Embryonic facial prominence (tissue), 1 donor: ENCODE results near the gene GPX6.
A peak's percentile ranks its signal among the peaks of the same experiment; 100 is the strongest.
"Not testable (repeated sequence)": the region's sequence is repeated elsewhere in the genome, so short reads cannot be mapped to it uniquely, and the experiment has no call there.

Experiments used
- DNase-seq: peaks from one replicate; pipeline ENCODE4 v3.0.0-alpha.2; 2016; ENCODE audit errors: extremely low spot score

Gene GPX6

GRCh38 chr6:28525496-28526039 is 10.0 kb upstream of the GPX6 start, which contains the start of gene GPX5:
Gene GPX5 (plus strand): TSS chr6:28525881. CDS start chr6:28526014, 133 bp downstream.
- no peak for DNase-seq

- DNase-seq, result no peak
Observed at GRCh38 chr6:28523241-28523622, 7.6 kb upstream of the GPX6 start.

- DNase-seq, result no peak
Observed at GRCh38 chr6:28522594-28523240, 7.1 kb upstream of the GPX6 start.

- DNase-seq, result no peak
Observed at GRCh38 chr6:28517964-28518363, 2.4 kb upstream of the GPX6 start.

- DNase-seq, result not testable (repeated sequence)
Observed at GRCh38 chr6:28512387-28512786, 3.2 kb downstream of the GPX6 start.

- no peak for DNase-seq
Observed at GRCh38 chr6:28511628-28512300, 3.8 kb downstream of the GPX6 start.

- no peak for DNase-seq
Observed at GRCh38 chr6:28506807-28507475, 8.7 kb downstream of the GPX6 start.

- DNase-seq, result no peak
Observed at GRCh38 chr6:28505733-28506132, 9.9 kb downstream of the GPX6 start.

- DNase-seq, result not testable (repeated sequence)
Observed at GRCh38 chr6:28502709-28503305, 12.8 kb downstream of the GPX6 start.

- not testable (repeated sequence) for DNase-seq
Observed at GRCh38 chr6:28502136-28502535, 13.5 kb downstream of the GPX6 start.

GRCh38 chr6:28501259-28501658 is 14.3 kb downstream of the GPX6 start:
- no peak for DNase-seq

- DNase-seq, result no peak
Observed at GRCh38 chr6:28497893-28498292, 17.7 kb downstream of the GPX6 start.

- no peak for DNase-seq
Observed at GRCh38 chr6:28497306-28497705, 18.3 kb downstream of the GPX6 start.

GRCh38 chr6:28496099-28496779 is 19.4 kb downstream of the GPX6 start:
- no peak for DNase-seq

- DNase-seq, result no peak
Observed at GRCh38 chr6:28491984-28492317, 23.6 kb downstream of the GPX6 start.

GRCh38 chr6:28490205-28490890 is 25.2 kb downstream of the GPX6 start:
- DNase-seq, result peak; percentile 16

GRCh38 chr6:28489366-28490204 is 26.0 kb downstream of the GPX6 start:
- peak; percentile 49 for DNase-seq

- DNase-seq, result no peak
Observed at GRCh38 chr6:28488916-28489365, 26.7 kb downstream of the GPX6 start.

GRCh38 chr6:28486988-28487742 is 28.4 kb downstream of the GPX6 start:
- no peak for DNase-seq
